UCSD-AML1 (cell line): ENCODE results near the gene MOB4.
"Not testable (repeated sequence)": the region's sequence is repeated elsewhere in the genome, so short reads cannot be mapped to it uniquely, and the experiment has no call there.

Experiments
- DNase-seq: peaks from one replicate; lab custom pipeline; 2025; ENCODE audit not compliant: unreplicated experiment; lab: John Stamatoyannopoulos, UW

Gene MOB4

GRCh38 chr2:197515739-197516392, at the start of gene MOB4:
Gene MOB4 (plus strand): TSS chr2:197516066. CDS start chr2:197516087, 21 bp downstream.
- DNase-seq: peak; percentile 96

- no peak for DNase-seq
Observed at GRCh38 chr2:197472166-197472565, 43.7 kb upstream of the MOB4 start.

- DNase-seq: no peak
Observed at GRCh38 chr2:197477797-197478196, 38.1 kb upstream of the MOB4 start.

DNA sequence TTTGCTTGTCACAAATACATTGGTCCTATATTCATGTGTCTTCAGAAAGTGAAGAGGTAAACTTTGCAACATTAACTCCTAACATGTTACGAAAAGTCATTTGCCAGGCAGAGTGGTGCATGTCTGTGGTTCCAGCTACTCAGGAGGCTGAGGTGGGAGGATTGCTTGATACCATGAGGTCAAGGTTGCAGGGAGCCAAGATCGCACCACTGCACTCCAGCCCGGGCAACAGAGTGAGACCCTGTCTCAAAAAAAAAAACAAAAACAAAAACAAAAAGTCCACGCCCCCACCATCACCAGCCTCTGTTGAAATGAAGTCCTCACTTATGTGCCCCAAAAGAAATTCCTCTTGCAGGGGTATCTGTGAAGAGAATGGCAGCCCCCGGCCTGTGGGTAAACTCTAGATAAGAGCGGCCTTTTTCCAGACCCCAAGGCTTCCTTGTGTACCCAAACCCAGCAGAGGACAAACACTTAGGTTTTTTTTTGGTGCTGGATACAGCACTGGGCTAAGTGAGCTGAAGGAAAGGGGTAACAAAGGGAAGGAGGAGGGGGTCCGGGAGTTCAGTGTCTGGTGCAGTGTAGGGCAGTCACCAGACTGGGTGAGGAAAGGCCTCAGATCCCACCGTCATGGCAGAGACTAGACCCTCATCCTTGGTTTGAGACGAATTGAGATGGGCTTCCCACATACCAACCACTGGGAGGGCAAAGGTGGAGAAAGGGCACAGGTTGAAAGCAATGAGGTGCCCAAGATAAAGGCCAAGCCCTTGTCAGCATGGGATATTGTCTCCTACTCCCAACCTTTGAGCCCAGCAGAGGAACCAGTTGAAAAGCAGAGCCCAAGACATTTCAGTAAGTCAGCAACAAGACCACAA, 35.5 kb upstream of the MOB4 start:
- no peak for DNase-seq

- not testable (repeated sequence) for DNase-seq
Observed at GRCh38 chr2:197484248-197484647, 31.6 kb upstream of the MOB4 start.

DNA sequence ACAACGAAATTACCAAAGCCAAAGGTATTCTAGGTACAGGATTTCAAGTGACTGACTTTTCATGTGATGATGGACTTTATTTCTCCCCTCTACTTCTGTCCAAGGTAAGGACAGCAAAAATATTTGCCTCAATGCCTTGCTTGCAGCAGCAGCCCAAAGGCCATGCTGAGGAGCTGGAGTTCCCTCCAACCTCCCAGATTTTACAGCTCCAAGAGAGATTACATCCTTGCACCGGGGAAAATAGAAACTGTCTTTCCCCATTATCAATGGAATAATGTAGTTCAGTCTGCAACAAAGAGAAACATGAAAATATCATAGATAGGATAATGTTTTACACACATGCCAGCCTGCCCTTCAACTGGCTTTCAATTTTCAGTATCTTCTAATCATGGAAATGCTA, 29.7 kb upstream of the MOB4 start:
- no peak for DNase-seq

GRCh38 chr2:197487385-197487784, 28.5 kb upstream of the MOB4 start:
- DNase-seq: no peak

- DNase-seq: no peak
Observed at GRCh38 chr2:197495433-197496134, 20.3 kb upstream of the MOB4 start.

DNA sequence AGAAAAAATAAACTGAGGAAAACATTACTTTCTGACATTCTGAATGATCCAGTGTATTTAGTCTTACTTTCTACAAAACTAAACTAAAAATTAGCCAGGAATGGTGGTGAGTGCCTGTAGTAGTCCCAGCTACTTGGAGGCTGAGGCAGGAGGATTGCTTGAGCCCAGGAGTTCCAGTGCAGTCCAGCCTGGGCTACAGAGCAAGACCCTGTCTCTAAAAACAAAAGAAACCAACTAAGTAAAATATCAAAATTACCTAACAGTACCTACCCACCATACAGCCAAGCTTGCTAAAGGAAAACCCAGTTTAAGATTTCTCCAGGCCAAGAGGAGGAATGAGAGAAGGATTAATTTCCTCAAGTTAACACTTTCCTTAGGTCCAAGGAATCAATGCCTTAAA, 19.2 kb upstream of the MOB4 start:
- DNase-seq: no peak

DNA sequence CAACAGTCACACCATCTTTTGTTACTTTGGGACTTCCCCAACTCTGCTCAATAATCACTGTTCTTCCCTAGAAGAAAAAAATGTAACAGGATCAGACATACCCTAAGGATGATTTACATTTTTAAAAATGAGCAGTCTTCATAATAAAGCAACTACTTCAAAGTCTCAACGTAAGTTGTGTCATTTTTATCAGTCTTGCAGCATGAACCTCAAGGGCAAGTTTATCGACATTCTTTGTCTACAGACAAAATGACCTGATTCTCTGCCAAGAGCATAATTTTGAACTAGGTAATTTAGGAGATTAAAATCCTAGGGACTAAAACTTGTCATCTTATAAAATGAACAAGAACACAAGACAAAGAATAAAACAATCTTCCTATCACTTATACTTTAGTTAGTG, 18.5 kb upstream of the MOB4 start:
- no peak for DNase-seq

DNA sequence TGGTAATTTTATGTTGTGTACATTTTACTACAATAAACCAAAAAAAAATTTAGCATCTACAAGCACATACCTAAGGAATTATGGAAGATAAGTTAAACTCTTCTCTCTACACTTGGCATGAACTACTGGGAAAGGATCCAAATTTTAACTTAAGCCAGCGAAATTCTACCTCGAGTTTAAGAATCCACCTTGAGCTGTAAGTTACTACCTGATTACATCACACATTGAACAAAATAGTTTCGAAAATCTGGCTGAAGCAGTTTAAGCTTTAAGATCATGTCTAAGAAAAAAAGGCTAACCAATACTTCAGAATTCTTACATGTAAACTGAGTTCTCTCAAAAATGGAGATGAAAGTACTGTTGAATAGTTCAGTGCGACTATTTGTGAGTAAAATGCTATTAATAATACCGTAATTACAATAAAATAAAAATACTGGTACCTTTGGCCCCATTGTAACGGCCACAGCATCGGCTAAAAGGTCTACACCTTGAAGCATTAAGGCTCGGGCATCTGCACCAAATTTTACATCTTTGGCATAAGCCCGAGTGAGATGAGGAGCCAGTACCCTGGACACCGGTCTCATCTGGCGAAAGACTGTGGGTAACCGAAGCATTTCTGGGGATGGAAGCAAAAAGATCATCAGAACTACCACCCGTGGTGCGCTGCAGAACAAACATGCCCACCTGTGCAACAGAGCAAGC, 17.5 kb upstream of the MOB4 start:
- no peak for DNase-seq

DNA sequence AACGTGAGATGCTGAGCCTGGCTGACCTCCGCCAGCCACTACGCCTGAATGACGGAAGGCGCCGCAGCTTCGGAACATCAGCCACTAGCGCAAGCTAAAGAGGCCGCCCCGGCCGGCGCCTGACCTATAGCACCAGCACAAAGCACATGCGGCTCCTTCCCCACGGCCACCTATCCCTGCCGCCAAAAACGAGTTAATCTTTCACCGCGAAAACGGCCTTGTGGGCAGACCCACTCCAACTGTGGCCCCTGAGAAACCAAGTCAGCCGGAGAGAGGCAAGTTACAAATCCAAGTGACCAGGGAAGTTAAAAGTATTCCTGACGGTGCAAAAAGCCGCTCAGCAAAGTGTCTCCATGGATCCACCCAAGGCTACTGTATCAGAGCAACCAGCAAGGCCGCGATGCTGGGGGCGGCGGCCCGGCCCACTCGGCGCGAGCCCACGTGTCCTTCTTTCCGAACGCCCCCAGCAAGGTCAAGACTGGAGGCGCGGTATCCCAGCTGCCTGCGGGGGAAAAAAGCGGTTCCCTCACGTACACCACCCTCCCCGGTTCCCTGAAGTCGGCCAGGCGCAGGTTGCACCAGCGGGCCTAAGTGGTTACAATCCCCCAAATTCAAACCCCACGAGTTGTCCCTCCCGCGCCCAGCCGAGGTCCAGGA, 16.8 kb upstream of the MOB4 start:
- peak; percentile 66 for DNase-seq

DNA sequence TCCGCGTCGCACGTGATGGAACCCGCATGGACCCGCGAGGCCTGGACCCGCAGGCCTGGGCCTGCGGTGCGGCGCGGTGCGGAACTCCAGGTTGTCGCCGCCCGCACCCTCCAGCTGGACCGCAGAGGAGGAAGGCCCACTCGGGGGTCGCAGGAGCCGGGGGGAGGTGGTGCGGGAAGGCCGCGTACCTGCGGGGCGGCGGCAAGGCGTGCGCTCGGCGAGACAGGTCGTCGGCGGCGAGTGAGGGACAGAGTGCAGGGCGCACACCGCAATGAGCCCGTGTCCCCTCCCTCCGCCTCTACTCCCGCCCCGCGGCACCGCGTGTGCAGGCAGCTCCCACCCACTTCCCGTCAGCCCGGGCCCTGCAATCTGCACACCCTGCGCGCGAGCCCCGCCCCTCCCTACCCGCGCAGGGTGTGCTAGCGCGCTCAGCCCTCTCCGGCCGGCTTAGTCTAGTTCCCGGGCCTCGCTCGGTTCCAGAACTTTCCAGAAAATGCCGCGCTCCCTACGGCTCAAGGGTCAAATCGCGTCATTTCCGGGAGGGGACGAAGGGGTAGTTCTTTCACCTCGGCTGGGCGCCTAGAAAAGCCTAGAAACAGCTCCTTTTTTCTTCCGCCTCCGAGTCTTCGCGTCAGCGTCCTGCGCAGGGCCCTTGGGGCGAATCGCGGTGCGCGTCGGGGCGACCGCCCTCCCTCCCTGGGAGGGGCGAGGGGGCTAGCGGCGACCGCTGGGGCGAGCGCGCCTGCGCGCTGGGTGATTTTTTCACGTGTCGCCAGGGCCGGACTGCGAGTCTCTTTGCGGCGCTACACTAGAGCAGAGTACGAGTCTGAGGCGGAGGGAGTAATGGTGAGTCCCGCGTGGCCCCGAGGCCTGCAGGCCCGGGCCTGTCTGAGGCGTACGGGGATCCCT, 16.0 kb upstream of the MOB4 start, which contains the start of the genes HSPD1 and HSPE1:
HSPD1 (minus strand) TSS at position 247 of the 909 bp plus-strand sequence. CDS start 992 bp downstream, outside the sequence.
HSPE1 (plus strand) TSS at position 786 of the 909 bp plus-strand sequence; CDS start at position 844, 58 bp downstream.
- DNase-seq: peak; percentile 99

GRCh38 chr2:197500503-197501131, 15.2 kb upstream of the MOB4 start:
- no peak for DNase-seq

GRCh38 chr2:197502201-197502600, 13.7 kb upstream of the MOB4 start:
- no peak for DNase-seq

DNA sequence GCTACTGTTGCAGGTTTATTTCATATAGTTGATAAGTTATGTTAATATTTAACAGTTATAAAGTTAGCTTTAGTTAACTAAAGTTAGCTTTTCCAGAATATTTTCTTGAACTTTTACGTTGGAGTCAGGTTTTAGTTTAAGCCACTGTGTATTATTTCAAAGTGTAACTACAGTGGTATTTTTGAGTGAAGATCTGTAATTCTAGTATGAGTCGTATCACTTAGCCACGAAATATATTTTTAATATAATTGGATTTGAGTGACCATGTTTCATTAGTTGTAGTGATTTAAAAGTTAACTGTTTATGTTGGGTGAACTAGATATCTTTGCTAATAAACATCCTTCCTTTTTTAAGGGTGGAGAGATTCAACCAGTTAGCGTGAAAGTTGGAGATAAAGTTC, 13.2 kb upstream of the MOB4 start:
- DNase-seq: no peak

DNA sequence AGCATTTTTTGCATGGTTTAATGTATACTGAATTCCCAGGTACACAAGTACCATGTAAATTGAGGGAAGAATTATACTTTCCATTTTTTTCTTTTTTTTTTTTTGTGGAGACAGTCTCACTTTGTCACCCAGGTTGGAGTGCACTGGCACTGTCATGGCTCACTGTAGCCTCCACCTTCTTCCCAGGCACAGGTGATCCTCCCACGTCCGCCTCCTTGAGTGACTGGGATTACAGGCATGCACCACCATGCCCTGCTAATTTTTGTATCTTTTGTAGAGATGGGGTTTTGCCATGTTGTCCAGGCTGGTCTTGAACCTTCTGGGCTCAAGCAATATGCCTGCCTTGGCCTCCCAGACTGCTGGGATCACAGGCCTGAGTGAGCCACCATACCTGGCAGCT, 11.9 kb upstream of the MOB4 start:
- DNase-seq: no peak

DNA sequence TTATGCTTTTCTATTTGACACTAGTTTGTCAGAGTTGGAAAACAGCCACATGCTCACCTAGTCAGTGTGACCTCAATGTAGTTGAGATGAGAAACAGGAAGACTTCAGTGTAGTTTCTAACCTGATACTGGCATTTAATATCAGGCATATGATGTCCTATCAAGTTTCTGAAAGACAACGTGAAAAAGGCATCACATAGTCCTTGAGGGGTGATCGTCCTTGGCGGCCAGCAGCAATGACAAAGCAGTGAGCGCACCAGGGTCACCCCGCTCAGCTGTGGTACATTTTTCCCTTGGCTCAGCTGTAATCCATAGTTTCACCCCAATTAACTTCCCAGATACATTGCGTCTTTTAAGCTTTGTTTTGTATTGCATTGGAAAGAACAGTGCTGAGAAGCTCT, 11.4 kb upstream of the MOB4 start:
- no peak for DNase-seq

GRCh38 chr2:197506658-197507057, 9.2 kb upstream of the MOB4 start:
- DNase-seq: no peak
